ENCODE measurements around the gene TAF4. TPM values are rescaled to one million over a fixed set of nuclear protein-coding genes. Genes with fewer than 3 reads are reported as not detected.

The TAF4 gene
- total RNA-seq, 1 donor from 2014 or later = 21.2 TPM

DNA sequence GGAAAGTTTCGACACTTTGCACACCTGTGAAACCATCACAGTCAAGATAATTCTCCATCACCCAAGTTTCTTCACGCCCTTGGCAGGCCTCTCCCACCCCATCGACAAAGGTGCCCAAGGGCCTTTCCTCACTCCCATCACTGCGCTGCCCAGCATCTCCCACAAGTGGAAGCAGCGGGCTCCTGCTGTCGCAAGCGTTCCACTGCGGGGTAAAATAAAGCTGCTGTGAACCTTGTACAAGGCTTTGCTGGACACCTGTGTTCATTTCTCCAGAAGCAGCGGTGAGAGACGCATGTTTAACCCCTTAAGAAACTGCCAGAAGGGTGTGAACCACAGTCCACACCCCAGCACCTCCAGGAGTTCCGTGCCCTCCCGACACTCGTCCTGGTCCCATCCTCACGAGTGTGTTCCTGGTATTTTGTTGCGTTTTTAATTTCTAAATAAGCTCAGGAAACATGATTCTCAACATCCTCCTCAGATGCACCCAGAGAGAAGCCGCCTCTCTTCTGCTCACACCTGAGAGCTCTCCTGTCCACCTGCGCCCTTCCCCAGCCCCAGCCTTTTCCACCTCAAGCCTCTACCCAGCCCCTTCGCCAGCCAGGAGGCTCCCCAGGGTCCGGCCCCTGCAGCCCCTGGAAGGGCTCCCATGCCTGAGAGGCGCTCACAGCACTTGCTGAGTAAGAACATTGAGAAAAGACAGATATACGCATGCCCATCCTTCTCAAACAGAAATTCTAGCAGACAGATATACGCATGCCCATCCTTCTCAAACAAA lies 97.5 kb downstream of the TAF4 start:
- no peak for DNase-seq (ENCODE audit: extremely low read depth, low read depth, low spot score)

DNA sequence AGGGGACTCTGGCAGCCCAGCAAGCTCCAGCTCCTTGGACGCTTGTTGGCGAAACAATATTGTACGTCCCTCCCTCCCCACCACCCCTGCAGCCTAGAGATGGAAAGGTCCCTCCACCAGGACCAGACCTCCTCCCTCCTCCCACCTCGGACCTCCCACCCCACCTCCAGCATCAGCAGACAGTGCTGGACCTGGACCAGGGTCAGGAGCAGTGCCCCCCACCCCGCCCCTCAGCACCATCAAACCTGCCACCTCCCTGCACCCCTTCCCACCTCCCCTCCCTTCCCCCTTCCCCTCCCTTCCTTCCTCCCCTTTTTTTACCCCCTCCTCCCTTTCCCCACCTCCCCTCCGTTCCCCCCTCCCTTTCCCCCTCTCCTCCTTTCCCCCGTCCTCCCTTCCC lies 98.4 kb downstream of the TAF4 start:
- DNase-seq (ENCODE audit: extremely low read depth, low read depth, low spot score) = no peak

DNA sequence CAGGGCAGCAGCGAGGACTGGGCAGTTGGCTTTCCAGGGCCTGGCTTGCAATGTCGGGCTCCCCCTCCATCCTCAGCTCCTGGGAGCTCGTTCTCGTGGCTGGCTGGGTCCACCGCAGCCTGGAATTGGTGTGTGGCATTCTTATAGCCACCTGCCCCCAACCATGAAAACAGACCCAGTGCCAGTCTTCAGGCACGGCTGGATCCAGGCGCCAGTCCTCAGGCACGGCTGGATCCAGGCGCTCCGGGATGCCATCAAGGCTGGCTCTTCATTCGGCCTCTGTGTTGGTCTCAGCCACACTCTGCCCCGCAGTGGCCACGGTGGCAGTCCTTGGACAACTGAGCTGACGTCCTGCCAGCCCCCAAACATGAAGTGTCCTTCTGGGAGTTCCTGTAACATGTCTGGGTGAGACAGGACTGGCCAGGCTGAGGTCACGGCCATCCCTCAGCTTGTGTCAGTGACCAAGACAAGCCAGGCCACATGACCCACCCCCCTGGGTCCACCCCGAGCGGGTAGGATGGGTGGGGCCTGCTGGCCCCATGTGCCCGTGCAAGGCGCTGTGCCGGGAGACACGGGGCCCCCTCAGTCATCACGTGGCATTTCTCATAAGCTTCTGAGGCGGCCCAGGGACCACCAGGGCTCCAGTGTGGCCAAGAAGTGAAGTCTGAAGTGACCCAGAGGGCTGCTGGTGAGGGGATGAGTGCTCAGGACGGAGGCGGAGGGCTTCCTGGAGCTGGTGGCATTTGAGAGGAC lies 99.0 kb downstream of the TAF4 start:
- DNase-seq (ENCODE audit: extremely low read depth, low read depth, low spot score) = no peak

DNA sequence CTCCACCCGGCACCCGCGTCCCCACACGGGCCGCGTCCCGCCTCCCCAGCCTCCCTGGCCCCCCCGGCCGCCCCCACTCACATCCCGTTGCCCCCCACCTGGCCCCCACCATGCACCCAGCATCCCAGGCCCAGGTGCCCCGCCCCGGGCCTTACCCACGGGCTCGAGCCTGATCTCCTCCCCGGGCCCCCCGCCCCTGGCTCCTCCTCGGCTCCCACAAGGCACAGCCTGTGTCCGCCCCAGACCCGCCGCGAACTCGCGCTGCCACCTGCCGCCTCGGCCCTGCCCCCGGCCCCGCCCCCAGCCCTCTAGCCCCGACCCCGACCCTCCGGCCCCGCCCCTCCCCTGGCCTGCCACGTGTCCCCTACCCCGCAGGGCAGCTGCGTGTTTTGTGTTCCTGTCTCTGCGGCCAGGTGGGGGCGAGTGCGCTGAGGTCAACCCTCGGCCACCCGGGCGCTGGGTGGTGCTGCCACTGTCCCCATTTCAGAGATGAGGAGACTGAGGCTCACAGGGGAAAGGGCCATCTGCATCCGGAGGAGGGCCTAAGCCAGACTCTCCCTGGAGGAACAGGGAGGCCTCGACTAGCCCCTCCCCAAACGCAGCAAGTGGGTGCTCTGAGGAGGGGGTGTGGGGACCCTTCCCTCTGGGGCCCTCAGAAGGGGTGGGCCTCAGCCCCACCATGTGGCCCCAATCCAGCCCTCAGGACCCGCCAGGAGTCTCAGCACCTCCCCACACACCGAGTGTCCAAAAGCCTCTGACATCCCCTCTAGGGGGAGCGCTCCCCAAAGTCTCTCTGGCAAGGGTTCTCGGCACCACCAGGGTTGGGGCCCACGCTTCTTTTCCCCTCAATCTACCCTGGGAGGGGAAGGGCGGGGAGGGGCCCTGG lies 99.8 kb downstream of the TAF4 start:
- no peak for DNase-seq (ENCODE audit: extremely low read depth, low read depth, low spot score)

DNA sequence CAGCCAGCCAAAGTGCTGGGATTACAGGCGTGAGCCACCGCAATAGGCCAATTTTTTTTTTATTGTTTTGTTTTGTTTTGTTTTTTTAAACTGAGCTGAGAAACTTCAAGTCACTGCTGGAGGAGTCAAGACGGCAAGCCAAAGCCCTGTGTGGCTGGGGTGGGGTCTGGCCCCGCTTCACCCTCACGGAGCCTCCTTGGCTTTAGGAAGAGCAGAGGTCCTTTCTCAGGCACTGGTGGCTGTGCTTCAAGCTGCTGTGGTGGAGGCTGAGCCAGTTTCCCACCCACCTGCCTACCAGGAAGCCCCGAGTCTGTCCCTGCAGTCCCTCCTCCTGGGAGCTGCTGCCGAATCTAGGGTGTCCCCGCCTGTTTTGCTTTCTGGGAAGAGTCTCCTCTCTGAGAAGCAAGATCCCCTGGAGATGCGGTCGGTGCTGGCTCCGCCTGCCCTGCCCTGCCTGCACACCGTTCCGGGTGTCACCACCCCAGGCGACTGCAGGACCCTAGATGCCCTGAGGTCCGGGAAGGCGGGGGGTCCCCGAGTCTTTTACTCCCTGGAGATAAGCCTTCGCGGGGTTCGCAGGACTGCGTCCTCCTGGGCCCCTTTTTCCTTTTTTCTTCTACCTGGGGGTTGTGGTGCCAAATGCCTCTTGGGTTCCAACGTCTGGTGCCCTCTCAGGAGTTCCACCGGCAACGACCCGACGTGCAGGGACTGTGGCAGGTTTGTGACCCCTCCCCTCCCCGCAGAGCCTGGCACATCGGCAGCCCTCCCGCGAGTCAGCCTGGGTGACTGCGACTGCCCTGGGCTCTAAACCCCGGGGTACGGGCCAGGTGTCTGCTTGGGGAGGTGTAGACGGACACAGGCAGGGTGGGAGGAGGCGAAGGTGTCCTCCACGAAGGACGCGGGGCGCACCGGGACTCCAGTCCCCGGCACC lies 100.7 kb downstream of the TAF4 start:
- no peak for DNase-seq (ENCODE audit: extremely low read depth, low read depth, low spot score)

DNA sequence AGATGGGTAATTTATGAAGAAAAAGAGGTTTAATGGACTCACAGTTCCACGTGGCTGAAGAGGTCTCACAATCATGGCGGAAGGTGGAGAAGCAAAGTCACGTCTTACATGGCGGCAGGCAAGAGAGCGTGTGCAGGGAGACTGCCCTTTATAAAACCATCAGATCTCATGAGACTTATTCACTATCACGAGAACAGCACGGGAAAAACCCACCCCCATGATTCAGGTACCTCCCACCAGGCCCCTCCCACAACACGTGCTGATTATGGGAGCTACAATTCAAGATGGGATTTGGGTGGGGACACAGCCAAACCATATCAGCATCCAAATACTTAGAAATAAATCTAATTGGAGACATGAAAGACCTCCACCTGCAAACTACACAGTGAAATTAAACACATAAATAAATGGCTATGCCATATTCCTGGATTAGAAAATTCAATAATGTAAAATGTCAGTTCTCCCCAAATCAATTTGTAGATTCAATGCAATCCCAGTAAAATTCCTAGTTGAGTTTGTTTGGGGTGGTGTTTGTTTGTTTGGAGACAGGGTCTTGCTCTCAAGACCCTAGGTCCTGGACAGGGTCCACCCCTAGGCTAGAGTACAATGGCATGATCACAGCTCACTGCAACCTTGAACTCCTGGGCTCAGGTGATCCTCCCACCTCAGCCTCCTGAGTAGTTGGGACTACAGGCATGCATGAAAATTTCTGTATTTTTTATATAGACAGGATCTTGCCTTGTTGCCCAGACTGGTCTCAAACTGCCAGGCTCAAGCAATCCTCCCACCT lies 101.6 kb downstream of the TAF4 start:
- no peak for DNase-seq (ENCODE audit: extremely low read depth, low read depth, low spot score)

DNA sequence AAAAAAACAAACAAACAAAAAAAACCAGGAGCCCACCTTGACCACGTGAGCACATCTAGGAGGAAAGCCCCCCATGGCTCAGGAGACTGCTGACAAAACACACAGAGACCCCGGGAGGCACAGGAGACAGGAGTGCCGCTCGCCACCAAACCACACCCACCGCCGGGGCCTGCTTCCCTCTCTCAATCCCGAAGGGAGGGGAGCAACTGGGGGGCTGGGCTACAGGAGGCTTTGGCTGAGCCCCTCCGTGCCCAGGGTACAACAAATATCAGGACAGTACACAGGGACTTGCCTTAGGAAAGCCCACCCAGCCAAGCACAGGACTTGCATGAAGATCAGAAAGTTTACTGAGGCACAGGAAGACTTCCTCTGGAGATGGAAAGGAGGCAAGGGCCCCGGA lies 102.5 kb downstream of the TAF4 start:
- no peak for DNase-seq (ENCODE audit: extremely low read depth, low read depth, low spot score)

DNA sequence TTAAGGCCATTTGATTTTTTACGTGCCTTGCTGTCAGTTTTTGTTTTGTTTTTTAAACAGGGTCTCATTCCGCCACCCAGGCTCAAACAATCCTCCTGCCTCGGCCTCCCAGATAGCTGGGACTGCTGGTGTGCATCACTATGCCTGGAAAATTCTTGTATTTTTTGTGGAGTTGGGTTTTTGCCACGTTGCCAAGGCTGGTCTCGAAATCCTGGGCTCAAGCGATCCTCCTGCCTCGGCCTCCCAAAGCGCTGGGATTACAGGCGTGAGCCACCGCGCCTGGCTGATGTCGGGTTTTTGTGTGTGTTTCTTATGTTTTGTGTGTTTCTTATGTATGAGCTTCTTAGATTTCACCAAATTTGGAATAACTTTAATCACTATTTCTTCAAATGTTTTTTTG lies 104.8 kb downstream of the TAF4 start:
- no peak for DNase-seq (ENCODE audit: extremely low read depth, low read depth, low spot score)

DNA sequence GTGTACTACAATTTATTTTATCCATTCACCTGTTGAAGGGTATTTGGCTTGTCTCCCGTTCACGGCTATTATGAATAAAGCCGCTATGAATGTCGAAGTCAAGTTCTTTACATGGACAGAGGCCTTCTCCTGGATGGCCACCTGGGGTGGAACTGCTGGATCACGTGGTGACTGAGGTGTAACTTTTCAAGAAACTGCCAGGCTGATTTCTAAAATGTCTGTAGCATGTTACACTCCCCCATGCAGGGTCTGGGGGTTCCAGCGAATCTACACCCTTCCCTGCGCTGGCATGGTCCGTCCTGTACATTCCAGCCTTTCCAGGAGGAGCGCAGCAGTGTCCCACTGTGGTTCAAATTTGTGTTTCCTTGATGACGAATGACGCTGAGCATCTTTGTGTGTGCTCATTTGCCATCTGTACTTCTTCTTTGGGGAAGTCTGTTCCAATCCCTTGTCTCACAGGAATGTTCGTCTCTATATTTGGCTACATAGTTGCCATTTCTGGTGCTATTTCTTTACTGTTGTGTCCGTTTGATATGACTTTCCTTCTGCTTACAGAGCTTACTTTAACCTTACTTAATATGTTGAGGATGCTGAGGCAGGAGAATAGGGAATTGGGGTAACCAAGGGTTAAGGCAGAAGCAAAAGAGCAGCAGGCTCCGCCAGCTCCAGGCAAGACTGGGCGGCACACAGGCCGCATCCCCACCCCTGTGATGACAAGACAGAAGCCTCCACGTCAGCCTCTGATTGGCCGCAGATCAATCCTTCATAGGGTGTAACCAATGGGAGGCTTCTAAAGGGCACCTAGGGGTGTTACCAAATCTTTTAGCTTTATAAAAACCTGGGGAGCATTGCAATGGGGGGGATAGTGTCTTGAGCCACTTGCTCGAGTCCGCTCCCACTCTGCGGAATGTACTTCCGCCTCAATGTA lies 106.6 kb downstream of the TAF4 start:
- no peak for DNase-seq (ENCODE audit: extremely low read depth, low read depth, low spot score)

DNA sequence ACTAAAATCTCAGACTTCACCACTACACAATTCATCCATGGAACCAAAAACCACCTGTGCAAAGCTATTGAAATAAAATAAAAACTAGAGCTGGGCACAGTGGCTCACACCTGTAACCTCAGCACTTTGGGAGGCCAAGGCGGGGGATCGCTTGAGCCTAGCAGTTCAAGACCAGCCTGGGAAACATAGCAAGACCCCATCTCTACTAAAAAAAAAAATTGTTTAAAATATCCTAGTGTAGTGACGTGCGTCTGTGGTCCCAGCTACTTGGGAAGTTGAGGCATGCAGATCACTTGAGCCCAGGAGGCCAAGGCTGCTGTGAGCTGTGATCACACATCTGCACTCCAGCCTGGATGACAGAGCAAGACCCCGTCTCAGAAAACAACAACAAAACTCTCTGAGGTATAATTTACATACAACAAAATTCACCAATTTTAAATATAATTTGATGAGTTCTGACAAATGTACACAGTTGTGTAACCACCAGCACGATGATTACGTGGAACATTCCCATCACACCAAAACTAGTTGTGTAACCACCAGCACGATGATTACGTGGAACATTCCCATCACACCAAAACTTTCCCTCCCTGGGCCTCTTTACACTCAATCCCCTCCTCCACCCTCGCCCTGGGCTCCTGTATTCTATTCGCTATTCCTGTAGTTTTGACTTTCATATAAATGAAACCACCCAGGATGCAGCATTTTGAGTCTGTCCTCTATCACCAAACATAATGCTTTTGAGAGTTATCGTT lies 107.5 kb downstream of the TAF4 start:
- no peak for DNase-seq (ENCODE audit: extremely low read depth, low read depth, low spot score)

DNA sequence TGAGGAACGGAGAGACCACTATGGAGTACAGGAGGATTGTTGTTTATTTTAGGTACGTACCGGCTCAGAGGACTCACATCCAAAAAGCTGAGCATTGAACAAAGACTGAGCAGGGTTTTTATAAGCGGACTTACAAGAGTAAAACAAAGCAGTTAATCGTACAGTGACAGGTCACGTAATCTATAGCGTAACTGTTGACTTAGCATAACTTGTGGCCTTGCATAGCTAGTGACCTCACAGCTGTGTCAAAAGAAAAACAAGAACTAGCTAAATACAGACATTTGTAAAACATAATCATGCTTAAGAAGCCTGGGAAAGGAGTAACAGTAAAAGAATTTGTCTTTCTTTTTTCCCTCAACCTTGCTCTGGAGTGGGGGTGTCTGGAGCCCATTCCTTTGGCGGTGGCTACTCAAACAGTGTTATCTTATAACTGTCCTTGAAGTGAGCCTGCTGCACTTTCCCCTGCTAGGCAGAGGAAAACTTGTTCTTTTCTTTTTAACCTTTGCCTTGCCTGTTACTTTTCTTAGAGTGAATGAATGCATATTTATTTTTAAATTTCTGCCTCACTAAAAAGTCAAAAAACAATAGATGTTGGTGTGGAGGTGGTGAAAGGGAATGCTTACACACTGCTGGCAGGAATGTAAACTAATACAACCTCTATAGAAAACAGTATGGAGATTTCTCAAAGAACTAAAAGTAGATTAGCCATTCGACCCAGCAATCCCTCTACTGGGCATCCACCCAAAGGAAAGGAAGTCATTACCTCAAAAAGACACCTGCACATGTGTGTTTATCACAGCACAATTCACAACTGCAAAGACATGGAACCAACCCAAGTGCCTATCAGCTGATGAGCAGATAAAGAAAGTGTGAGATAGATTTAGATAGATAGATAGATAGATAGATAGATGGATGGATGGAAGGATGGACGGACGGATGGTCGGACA lies 109.0 kb downstream of the TAF4 start:
- DNase-seq (ENCODE audit: extremely low read depth, low read depth, low spot score) = no peak

DNA sequence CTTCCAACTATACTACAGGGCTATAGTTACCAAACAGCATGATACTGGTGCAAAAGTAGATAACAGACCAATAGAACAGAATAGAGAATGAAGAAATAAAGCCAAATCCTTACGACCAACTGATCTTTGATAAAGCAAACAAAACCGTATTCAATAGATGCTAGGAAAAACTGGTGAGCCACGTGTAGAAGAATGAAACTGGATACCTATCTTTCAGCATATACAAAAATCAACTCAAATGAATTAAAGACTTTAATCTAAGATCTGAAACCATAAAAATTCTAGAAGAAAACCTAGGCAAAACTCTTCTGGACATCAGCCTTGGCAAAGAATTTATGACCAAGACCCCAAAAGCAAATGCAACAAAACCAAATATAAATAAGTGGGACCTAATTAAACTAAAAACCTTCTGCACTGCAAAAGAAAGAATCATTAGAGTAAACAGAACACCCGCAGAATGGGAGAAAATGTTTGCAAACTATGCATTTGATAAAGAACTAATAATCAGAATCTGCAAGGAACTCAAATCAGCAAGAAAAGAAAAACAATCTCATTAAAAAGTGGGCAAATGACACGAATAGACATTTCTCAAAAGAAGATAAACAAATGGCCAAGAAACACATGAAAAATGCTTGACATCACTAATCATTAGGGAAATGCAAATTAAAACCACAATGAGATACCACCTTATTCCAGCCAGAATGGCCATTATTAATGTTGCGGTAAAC lies 109.8 kb downstream of the TAF4 start:
- no peak for DNase-seq (ENCODE audit: extremely low read depth, low read depth, low spot score)

DNA sequence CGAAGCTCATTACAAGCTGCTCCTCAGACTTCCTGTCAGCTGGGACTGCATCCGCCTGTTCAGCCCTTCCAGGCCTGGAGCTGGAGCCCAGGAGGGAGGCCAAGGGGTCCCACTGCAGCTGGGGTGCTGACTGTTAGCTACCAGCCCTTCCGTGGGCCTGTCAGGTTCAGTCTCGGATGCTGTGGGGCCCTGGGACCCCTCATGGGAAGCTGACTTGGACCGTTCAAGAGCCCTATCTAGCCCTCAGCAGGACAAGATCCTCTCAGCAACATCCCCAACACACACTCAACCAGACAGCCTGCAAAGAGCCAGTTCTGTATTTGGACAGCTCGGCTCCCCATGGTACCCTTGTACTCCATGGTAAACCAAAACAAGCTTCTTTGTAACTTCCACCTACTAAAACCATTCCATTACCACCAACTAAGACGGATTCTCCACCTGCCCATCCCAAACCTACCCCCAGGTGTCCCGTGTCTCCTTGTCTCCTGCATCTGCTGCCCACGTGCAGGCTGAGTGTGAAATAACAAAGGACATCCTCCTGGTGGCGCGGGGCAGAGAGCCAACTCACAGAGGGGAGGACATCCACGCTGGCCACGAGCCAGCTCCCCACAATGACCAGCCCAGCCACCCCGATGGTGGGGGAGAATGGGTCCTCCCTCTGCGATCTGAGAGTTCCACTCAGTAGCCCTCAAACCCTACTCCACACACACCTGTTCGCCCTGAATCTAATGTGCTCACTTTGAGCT lies 111.2 kb downstream of the TAF4 start:
- no peak for DNase-seq (ENCODE audit: extremely low read depth, low read depth, low spot score)

DNA sequence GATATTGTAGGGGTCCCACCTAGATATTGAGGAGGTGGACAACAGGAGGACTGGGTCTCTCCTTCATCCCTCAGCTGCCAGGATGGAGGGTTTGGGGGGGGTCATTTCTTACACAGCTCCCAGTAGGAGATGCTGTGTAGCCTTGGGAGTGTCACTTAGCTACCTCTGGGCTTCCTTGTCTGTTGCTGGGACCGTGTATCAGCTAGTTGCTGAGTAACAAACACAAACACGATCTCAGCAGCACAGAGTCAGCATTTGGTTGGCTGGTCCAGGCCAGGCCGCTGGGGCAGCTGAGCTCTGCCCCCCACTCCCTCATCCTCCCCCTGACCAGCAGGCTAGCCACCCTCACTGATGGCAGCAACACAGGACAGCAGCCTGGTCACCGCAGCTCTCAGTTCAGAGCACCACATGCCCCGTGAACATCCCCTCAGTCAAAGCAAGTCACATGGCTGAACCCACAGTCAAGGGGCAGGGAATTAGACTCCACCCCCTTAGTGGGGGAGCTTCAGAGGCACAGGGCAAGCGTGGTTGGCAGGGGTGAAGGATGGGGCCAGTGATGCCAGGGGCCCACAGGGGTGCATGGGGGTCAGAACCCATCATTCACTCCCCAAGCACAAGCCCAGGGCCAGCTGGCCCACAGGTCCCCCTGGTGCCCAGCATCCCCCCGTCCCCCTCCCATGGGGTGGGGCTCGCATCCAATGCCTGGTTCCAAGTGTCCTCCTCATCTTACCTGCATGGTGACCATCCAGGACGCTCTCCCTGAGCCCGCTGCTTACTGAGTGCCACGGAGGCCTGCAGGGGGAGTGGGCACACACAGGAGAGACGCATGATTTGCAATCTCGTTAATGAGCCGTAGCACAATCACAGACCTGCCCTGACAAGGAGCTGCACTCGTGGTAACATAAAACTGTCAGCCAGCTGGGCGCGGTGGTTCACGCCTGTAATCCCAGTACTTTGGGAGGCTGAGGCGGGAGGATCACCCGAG lies 112.4 kb downstream of the TAF4 start:
- no peak for DNase-seq (ENCODE audit: extremely low read depth, low read depth, low spot score)

All from glomerular endothelial cell (primary cell).